GM19468 (cell line): ENCODE results near the gene ARL5A.
"Not testable (repeated sequence)": the region's sequence is repeated elsewhere in the genome, so short reads cannot be mapped to it uniquely, and the experiment has no call there.

Experiments
- ATAC-seq: cut with Tn5 transposase; IDR thresholded peaks from one replicate; pipeline ENCODE4 v1.9.1; 2021; ENCODE audit warnings: mild to moderate bottlenecking, moderate library complexity, moderate number of reproducible peaks; ENCODE audit not compliant: unreplicated experiment; ENCODE audit errors: extremely low read depth

The ARL5A gene

DNA sequence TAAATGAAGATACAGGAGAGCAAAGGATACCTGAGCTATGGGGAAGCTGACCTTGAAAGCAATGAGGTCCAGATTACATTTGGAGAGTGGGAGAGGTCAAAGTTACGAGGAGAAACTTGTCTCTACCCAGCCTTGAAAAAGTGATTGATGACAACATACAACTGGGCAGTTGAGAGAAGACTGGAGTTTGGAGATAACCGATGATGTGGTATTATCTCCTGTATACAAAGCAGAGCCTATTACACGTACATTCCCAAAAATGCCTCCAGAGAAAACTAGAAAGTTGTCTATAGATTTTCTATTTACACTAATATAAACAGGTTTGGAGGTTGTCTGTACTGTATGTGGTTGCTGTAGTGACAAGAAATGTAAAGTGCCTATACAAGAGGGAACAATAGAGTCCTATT, 28.3 kb downstream of the ARL5A start:
- no peak for ATAC-seq

GRCh38 chr2:151796774-151797173, 31.4 kb downstream of the ARL5A start:
- ATAC-seq = no peak

DNA sequence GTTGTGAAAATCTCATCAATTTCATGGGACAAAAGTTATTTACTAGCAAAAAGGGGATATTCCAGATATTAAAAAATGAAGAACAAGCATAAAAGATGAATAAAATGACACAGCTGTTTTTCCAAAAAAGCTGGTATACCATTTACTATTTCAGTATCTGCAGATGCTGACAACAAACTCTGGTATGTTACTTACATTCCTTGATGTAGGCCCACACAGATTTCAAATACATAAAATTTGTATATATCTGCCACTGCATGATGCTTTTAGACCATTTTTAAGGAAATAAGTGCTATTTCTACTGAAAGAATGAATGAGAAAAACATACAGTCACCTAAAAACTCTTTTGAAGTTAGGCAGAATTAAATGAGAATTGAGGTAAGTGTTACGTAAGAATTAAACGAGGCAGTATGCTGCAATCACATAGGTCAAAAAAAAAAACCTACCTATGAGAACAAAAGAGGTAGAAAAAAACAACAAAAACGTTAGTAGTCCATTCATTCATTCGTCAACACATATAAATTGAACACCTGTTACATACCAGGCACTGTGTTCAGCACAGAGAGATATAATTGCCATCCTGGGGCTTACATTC, 32.5 kb downstream of the ARL5A start:
- ATAC-seq = no peak

- ATAC-seq = not testable (repeated sequence)
Measured at GRCh38 chr2:151794422-151794821, 33.8 kb downstream of the ARL5A start.

GRCh38 chr2:151793123-151793522, 35.1 kb downstream of the ARL5A start:
- ATAC-seq = no peak

GRCh38 chr2:151792589-151792988, 35.6 kb downstream of the ARL5A start:
- no peak for ATAC-seq

DNA sequence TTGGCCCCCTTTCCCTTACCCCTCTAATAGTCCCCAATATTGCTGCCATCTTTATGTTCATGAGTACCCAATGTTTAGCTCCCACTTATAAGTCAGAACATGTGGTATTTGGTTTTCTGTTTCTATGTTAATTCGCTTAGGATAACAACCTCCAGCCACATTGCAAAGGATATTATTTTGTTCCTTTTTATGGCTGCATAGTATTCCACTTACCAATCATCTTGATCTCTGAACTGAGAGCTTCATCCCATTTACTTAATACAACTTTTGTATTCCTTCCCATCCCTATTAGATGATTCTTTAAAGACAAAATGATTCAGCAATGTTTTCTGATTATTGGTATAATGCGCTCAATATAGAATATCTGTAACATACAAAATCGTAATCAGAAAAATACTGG, 36.7 kb downstream of the ARL5A start:
- ATAC-seq = no peak

DNA sequence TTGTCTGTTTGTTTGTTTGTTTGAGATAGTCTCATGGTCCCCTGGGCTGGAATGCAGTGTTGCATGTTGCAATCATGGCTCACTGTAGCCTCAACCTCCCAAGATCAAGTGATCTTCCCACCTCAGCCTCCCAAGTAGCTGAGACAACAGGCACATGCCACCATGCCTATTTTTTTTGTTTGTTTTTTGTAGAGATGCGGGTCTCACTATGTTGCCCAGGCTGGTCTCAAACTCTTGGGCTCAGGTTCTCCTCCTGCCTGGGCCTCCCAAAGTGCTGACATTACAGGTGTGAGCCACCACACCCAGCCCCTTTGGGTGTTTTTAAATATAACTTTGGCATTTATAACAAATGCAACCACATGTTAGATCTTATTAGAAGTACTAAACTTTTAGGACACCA, 37.5 kb downstream of the ARL5A start:
- ATAC-seq = no peak

DNA sequence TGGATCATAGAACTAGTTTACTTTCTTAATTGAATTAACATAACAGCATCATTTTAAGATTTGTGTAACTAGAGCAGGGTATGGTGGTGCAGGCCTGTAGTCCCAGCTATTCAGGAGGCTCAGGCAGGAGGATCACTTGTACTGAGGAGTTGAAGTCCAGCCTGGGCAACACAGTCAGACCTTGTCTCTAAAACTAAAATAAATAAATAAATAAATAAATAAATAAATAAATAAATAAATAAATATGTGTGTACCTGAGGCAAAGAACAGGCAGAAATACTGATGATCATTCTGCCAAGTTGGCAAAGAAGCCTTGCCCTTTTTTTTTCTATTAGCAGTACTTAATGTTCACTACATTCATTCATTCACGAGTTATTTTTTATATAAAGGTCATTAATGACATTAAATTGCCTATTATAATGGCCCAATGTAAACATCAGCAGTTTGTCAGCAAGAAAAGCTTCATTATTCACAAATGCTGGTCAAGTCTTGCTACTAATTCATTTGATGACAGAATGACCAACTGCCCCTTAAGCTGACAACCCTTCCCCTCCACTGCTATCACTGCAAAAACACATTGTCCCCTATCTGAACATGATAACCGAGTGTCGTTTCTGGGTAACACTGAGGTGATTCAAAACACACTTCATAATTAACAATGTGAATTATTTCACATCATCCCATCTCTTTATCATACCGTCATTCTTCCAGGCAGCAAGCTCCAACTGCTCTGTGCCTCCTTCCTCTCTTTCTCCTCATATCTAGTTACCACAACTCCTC, 39.0 kb downstream of the ARL5A start:
- ATAC-seq = no peak

GRCh38 chr2:151786483-151786882, 41.7 kb downstream of the ARL5A start:
- ATAC-seq = no peak

GRCh38 chr2:151786077-151786476, 42.1 kb downstream of the ARL5A start:
- ATAC-seq = no peak

GRCh38 chr2:151783133-151783520, 45.1 kb downstream of the ARL5A start:
- ATAC-seq = no peak

DNA sequence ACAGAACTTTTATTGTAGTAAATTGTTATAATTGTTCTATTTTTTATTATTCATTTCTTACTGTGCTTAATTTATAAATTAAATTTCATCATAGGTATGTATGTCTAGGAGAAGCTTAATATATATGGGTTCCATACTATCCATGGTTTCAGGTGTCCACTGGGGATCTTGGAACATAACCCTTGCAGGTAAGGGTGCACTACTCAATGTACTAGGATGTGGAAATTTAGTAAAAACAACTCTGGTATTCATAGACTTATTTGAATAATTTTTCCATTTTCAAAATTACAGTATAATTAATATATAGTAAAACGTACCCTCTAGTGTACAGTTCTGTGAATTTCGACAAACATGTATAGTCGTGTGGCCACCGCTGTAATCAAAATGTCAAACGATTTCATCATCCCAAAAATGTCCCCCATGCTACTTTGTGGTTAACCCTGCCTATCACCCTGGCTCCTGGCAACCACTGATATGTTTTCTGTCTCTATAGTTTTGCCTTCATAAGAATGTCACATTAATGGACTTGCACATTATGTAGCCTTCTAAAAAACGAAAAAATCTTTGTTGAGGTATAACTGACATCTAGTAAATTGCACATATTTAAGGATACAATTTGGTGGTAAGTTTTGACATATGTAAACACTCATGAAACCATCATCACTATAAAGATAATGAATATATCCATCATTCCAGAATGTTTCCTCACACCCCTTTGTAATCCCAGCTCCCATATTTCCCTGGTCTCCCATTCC, 45.7 kb downstream of the ARL5A start:
- no peak for ATAC-seq

DNA sequence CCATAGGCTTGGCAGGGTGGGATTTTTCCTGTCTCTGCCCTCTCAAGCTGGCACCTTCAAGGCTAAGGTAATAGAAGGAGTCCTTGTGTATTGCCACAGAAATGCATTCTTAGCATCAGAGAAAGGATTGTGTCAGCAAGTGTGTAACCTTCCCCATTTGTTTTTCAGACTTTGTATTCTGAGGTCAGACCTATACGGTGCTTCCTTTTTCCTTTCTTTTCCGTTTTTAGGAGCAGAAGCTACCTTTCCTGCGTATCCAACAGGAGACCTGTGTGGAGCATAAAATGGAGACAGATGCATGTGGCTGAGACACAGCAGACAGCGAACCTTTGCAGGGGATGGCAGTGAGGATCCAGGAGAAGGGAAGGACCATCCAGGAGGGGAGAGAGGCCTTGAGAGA, 46.6 kb downstream of the ARL5A start:
- ATAC-seq = no peak

DNA sequence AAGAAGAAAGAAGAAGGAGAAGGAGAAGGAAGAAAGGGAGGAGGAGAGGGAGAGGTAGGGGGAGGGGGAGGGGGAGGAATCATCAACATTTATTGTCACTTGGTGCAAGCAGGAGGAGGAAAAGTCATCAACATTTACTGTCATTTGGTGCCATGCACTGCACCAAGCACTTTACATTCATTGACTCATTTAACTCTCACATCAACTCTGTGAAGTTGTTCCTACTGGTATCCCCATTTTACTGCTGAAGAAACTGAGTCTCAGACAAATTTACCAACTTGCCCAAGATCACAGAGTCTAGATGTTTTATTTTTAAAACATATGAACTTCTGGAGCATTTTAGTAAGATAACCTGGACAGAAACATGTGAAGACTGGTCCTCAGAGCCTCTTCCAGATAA, 47.3 kb downstream of the ARL5A start:
- no peak for ATAC-seq

DNA sequence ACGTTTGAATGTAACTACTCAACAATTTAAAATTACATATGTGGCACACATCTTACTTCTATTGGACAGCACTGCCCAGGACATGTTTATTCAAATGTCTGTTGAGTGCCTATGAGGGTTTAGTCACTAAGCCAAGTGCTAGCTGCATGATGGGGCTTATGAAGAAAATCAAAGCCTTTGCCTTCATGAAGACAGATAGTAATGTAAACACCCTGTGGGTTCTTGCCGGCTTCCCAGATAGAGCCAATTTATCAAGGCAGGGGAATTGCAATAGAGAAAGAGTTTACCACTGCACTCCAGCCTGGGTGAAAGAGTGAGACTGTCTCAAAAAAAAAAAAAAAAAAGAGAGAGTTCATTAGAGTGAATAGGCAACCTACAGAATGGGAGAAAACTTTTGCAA, 50.3 kb downstream of the ARL5A start:
- ATAC-seq = no peak

GRCh38 chr2:151777487-151777886, 50.7 kb downstream of the ARL5A start:
- ATAC-seq = no peak

GRCh38 chr2:151776367-151776766, 51.9 kb downstream of the ARL5A start:
- no peak for ATAC-seq

- no peak for ATAC-seq
Measured at GRCh38 chr2:151775057-151775740, 53.0 kb downstream of the ARL5A start.

DNA sequence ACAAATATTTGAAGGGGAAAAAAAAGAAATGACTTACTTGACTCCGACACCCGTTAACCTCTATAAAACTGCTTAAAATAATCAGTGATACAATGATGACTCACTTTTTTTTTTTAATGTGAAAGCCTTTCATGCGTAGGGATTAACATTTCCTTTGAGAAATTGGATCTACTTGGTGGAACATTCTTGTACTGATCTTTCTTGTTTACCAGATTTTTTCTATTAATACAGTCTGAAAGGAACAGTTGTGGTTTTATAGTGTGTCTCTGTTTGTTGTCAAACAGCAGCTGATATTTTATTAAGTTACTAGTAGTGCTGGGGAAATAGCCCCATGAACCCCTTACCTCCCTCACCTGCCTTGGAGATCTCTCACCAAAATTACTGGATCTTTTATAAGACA, 53.7 kb downstream of the ARL5A start:
- no peak for ATAC-seq
